ENCODE results near the gene INSIG1.

The INSIG1 gene

DNA sequence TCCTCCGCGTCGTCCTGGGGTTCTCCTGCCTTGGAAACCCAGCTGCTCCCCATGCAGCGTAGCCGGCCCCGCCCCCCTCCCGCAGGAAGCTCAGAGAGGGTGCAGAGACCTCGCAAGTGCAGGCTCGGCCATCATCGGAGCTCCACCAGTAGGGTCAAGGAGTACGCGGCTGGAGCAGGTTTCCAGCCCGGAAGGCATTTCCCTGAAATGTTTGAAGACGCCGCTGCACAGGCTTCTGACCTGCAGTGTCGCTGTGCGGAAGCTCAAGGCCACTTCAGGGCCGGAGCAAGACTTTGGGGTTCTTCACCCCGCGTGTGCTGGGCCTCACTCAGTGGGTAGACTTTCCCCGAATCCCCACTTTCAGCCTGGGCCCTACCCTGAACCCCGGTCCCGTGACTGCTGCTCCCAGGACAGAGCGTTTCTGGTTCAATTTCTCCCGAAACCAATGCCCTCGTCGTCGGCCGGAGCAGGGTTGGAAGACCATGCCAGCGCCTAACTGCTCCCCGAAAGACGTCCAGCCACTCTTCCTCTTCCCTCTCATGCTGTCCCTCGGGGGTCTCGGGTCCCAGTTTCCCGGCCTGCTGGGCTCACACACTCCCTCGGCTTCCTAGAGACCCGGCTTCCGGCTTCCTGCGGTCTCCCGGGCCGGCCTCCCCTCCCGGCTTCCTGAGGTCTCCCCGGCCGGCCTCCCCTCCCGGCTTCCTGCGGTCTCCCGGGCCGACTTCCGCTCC, 52.1 kb downstream of the INSIG1 start:
- no peak for DNase-seq (ENCODE audit: low read depth in 2 of 2)

DNA sequence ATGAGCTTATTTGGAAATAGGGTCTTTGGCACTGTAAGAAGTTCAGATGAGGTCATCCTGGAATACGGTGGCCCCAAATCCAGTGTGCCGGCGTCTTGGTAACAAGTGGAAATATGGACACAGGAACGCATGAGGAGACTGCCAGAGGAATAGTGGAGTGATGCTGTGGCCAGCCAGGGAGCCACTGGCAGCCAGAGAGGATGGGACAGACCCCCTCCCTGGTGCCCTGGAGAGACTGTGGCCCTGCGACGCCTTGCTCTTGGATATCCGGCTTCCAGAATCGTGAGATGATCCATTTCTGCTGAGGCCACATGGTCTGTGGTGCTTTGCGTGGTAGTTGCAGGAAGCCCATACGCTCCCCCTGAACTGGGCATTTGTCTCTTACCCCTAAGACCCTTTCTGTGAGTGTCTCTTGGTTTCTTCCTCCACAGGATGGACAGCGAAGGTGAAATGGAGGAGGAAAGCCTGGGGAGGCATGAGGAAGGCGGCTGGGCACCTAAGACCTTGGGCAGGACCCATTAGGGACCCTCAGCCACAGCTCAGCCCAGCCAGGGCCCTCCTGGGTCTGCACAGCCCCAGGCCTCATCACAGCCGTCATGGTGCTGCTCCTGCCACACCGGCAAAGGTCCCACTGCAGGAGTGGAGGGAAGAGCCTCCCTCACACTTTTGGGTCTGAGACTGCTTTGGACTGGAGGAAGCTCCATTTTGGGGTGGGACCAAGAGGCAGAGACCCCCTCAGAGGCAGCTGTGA, 53.6 kb downstream of the INSIG1 start:
- DNase-seq (ENCODE audit: low read depth in 2 of 2) = no peak

DNA sequence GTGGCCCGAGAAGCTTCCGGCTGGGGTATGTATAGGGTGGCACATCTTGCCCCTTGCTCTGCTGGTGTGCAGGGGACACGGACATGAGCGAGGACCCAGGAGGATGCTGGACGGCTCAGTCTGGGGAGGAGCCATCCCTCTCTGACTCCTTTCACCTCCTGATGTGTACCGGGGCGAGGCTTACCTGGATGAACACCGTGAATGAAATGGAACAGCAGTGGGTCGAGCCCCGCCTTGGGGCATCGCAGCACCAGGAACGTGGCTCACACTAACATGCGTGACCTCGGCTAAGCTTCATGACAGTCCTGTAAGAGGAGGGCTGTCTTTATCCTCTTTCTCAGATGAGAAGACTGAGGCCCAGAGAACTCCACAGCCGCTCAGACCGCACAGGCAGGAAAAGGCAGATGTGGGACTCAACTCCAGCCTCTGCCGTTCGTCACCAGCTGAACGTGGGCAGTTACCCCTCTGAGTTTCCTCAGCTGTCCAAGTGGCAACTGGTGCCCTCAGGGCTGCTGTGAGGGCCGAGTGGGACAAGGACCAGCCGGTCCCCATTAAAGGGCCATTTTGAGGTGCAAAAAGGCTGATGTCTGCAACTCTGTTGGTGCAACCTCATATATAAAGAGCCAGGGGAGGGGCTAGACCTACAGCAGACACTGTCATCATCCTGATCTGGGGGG, 54.5 kb downstream of the INSIG1 start:
- DNase-seq (ENCODE audit: low read depth in 2 of 2) = no peak

DNA sequence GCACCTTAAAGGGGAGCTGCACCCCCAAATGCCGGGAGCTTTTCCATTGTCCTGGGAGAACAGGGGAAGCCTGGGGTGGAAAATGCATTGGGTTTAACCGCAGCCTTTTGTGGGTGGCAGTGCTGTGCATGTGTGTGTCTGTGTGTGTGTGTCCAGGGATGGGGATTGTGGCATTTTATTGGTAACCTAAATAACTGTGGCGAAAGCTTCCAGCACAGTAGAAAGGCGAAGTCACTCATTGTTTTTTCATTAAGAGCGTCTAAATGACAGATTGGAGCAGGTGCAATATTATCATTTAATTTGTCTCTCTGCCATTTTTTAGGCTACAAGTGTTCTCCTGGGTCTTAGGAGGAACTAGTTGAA, 55.1 kb downstream of the INSIG1 start:
- DNase-seq (ENCODE audit: low read depth in 2 of 2) = no peak

DNA sequence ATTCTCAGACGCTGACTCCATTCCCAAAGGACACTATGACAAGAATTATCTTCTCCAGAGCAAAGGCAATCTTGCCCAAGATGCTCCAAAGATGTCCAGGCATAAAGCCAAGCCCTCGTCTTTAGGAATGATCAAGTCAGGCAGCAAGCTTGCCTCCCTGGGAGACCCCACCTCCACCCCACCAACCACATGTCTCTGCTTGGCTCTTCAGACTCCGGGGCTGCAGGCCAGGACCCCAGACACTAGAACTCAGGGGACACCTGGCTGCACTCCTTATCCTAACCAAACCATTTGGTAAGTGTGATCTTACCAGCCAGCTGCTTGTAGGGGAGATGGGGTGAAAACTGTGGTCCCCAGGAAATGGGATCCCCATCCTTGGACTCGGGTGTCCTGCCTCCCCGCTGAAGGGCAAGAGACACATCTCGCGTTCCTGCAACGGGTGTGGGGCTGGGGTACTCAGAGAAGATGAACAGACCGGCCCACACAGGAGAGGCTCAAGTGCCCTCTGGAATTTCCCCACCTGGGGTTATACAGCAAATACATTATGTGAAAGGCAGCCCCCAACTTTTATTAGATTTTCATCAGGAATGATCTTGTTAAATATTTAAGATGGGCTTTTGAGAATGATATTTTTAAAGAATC, 55.7 kb downstream of the INSIG1 start:
- no peak for DNase-seq (ENCODE audit: low read depth in 2 of 2)

DNA sequence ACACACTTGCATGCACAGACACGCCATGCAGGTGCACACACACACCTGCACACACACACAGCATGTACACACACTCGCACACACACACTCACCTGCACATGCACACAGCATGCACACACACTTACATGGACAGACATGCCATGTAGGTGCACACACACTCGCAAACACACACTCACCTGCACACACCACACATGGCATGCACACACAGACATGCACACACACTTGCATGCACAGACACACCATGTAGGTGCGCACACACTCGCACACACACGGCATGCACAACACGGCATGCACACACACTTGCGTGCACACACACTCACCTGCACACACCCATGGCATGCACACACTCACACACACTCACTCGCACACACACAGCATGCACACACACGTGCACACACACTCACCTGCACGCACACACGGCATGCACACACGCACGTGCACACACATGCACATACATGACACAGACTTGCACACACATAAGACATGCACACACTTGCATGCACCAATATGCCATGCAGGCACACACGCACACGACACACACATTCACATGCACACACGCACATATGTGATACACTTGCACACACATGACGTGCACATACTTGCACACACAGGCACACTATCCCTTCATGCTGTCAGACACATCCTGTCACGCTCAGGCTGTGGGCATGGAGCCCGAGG, 56.8 kb downstream of the INSIG1 start:
- DNase-seq (ENCODE audit: low read depth in 2 of 2) = no peak

DNA sequence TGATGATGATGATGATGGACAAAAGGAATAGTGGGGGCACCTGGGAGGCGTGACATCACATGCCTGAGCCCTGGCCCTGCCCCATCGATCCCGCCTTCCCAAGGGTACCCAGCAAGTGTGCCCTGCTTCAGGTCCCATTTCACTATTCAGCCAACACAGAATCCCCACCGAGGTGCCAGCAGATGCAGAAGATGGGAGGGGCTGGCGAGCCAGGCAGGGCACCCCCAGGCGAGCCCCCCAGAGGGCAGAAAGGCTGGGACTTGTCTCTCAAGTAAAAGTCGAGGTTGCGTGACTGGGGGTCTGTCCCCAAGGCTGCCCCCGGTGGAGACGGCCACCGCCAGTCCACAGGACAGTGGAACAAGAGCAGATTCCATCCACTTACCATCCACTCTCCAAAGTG, 57.5 kb downstream of the INSIG1 start:
- DNase-seq (ENCODE audit: low read depth in 2 of 2) = no peak

DNA sequence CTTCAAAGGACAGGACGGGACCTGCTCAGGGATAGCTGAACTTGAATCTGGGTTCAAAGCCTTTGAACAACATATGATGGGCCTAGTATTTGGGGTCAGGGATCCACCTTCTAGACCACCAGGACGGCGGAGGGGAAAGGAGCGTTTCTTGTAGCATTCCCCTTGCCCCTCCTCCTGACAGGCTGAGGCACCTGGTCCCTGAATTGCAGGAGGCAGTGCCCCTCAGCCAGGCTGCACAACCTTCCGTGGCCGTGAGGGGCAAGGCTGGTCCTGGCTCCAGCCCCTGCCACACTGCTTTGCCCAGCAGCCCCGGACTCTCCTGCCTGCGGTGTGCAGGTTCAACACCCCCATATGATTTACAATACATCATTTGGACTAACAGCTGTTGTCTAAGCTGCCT, 58.1 kb downstream of the INSIG1 start:
- DNase-seq (ENCODE audit: low read depth in 2 of 2) = no peak

DNA sequence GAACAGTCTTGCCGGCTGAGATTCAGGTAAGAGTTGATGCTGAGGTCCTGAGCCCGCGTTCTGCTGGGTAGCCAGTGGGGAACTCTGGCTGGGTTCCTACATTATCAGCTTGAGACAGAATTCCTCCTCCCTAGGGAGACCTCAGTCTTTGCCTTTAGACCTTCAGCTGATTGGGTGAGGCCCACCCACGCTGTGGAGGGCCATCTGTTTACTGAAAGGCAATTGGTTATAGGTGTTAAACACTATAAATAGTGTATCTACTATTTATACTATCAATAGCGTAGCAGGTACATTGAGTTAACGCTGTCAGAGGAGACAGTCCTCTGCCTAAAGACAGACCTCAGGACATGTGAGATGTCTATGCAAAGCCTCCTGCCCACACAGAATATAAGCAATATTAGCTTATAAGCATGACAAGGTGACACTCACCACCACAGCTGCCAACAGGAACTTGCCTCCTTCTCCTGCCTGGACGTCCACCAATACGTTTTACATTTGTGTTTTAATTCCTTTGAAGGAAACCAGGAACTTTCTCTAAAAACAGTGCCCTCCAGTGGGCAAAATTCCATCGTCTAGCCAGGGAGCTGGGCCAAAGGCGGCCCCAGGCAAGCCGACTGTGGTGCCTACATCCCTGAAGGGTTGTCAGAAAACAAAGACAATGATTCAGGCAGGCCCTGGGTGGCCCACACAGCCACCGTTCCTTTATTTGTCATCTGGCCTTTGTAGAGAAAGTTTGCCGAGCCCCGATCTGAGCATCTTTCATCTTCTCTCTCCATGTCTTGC, 58.8 kb downstream of the INSIG1 start:
- DNase-seq (ENCODE audit: low read depth in 2 of 2) = no peak

DNA sequence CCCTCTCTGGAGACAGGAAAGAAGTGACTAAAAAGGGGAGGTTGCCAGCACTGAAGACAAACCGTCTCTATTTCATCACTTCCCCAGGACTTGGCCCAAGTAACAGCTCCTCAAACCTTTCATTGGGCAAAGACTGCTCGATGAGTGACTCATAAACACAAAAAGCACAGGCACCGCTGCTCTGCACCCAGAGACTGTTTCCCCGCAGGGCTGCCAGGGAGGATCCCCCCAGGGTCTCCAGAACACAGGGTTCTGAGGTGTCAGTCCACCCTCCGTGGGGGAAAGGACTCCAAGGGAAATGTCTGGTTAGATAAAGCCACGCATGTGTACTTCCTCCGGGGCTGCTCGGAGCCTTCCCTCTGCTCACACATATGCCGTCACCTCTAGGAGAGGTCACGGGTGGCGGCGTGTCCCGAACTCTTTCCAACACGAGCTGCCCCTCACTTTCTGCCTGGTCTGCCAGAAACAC, 59.9 kb downstream of the INSIG1 start:
- DNase-seq (ENCODE audit: low read depth in 2 of 2) = no peak

DNA sequence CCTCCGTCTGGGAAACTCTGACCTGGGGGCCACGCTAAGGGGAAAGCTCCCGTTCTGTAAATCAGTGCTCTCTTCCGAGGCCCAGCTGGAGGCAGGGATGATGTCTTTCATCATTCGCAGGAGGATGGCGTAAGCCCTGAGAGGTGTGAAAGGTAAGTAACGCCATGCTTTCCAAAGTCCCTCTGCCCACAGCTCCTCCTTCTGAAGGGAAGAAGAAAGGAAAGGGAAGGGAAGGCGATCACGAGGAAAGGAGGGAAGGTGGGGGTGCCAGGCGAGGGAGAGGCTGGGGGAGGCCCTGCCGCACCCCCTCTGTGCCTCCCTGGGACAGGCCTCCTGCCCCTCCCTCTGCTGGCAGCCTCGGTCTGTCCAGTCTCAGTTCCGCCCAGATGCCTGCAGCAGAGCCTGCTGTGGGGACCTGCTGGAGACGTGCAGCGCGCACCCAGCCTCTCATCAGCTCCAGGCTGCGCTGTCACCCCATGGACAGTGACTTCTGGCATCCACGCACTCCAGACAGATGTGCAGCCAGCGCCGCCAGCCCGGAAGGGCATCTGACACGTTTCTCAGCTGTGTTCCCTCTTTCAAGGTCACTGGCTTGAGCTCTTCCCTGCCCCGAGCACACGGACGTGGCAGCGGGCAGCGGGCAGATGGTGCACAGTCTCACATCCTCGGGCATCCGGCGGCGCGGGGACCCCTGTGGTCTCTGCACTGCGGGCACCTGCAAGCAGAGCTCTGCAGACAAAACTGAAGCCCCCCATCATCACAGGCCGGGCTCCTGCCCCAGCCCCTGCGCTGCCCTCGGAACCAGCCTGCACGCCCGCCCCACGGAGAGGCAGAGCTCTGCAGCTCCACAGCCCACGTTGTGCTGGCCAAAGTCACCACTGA, 60.6 kb downstream of the INSIG1 start:
- DNase-seq (ENCODE audit: low read depth in 2 of 2) = no peak

DNA sequence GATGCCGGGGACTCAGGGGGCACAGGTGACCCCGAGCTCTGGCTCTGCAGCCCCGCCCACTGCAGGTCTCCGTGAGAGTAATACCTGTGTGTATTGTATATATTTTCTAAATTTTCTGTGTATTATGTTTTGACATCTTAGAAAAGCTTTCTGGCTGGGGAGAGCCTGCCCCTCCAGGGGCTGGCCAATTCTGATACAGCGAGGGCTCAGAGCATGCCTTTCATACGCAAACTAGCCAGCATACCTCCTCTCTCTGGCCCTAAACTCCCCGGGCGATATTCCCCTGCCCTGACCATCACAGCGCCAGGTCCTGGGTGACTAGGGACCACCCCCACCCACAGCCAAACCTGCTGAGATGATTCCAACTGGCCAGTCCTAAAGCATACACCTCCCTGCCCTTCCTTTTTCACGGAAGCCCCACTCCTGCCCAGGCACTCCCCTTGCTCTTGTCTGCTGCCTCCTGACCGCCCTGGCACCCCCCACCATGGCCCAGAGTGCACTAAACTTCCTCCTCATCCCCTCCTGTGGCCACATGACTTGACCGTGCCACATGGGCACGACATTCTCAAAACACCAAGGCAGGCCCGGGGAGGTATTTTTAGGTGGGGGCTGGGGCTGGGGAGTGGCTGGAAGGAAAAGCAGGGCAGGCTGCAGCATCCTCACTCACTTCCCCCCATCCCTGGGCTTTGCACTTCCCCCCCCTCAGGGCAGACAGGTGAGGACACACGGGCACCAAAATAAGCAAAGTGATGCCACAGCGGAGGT, 61.5 kb downstream of the INSIG1 start:
- no peak for DNase-seq (ENCODE audit: low read depth in 2 of 2)

All from stimulated activated CD8-positive, alpha-beta memory T cell treated with anti-CD3 and anti-CD28 coated beads, Interleukin-7, amount 100 ng/mL, for 4 hours (primary cell).